Esophagus mucosa (tissue), 1 donor: Measurements from ENCODE around the gene SPIN2B. TPM values are rescaled to one million over a fixed set of nuclear protein-coding genes. Genes with fewer than 3 reads are reported as not detected.
A peak's percentile ranks its signal among the peaks of the same experiment; 100 is the strongest.
"Not testable (repeated sequence)": the region's sequence is repeated elsewhere in the genome, so short reads cannot be mapped to it uniquely, and the experiment has no call there.

Source experiments
- ATAC-seq: fragments of 200-7000 bp; cut with Tn5 transposase; one replicate; pipeline ENCODE4 v1.9.1; 2020
- total RNA-seq: library from RNA; stranded (reverse); gene quantifications from one replicate; pipeline ENCODE4 v1.2.4, GENCODE V29; 2023
- donor health status: DM: yes; HTN: yes; CAD: no.

Gene SPIN2B
- total RNA-seq = 4.0 TPM

GRCh38 chrX:57121162-57121755 is at the start of gene SPIN2B:
Gene SPIN2B (minus strand): TSS chrX:57121548.
- ATAC-seq = peak; percentile 93

DNA sequence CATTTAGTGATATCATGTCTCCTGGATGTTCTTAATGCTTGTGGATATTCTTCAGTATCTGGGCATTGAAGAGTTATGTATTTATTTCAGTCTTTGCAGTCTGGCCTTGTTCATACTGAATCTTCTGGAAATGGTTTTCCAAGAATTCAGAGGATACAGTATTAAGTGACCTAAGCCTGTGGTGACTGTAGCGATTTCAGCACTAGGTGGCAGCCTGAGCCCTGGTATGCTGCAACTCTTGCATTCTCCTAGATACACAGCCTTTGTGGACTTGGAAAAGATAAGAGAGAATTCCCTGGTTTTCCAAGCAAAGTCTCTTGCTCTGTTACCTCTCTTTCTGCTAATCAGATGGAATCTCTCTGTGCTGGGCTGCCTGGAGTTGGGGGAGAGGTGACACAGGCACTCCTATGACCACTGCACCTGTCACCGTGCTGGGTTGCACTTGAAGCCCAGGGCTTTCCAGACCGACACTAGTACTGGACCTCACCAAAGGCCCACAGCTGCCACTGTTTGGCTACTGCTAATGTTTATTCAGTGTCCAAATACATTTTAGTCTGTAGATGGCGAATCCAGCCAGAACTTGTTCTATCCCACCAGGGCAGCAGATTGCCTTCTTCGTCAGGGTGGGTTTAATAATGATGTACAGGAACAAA is 35.2 kb upstream of the SPIN2B start:
- peak; percentile 52 for ATAC-seq

DNA sequence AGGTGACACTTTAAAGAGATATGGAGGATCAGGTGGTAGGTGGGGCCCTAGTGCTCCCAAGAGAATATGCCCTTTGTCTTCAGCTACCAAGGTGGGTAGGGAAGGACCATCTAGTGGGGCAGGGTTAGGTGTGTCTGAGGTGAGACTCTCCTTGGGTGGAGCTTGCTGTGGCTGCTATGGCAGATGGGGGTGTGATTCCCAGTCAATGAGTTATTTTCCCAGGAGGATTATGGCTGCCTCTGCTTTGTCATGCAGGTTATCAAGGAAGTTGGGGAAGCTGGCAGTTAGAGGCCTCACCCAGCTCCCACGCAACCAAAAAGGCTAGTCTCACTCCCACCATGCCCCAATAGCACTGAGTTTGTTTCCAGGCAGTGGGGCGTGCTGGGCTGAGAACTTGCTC is 33.8 kb upstream of the SPIN2B start:
- no peak for ATAC-seq

DNA sequence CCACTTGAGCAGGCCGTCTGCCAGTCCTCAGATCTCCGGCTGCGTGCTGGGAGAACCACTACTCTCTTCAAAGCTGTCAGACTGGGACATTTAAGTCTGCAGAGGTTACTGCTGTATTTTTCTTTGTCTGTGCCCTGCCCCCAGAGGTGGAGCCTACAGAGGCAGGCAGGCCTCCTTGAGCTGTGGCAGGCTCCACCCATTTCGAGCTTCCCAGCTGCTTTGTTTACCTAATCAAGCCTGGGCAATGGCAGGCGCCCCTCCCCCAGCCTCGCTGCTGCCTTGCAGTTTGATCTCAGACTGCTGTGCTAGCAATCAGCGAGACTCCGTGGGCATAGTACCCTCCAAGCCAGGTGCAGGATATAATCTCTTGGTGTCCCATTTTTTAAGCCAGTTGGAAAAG is 30.9 kb upstream of the SPIN2B start:
- ATAC-seq = not testable (repeated sequence)

GRCh38 chrX:57138674-57139073 is 17.3 kb upstream of the SPIN2B start:
- no peak for ATAC-seq

DNA sequence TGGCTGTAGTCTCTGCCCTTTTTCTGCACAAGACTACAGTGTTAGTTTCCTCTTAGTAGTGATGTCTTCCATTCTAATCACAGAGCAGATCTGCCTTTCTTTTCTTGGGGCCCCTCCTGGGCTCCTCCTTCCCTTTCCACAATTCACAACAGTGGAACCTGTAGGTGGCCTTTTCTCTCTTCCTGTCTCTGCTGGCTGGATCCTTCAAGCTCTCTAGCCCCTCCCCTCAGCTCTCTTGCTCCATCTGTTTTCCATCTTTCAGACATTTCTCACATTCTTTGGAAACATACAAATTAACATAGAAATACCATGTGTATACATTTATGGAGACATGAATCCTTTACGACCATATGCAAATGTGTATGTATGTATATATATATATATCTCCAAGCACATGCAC is 16.2 kb upstream of the SPIN2B start:
- no peak for ATAC-seq

- ATAC-seq = not testable (repeated sequence)
Observed at GRCh38 chrX:57137073-57137472, 15.7 kb upstream of the SPIN2B start, which contains the start of gene SPIN2A. Gene SPIN2A (minus strand): TSS chrX:57137397. CDS start chrX:57136597, 800 bp downstream.

DNA sequence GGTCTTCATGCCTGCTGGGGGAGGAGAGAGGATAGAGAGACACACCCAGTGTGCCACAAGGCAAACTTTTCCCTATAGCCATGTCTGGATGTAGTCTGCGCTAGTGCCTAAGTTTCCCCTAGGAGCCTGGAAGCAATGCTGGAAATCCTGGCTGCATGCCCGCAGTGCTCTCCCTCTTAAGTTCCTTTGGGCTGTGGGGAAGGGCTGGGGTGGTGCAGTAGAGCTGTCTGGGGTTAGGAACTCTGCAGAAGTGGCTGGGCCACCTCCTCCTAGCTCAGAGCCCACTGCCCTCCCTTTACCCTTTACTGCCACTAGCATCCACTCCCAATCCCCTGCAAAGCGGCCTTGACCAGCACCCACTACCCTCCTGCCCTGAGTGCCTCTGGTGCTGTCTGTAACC is 15.2 kb upstream of the SPIN2B start:
- ATAC-seq = not testable (repeated sequence)

DNA sequence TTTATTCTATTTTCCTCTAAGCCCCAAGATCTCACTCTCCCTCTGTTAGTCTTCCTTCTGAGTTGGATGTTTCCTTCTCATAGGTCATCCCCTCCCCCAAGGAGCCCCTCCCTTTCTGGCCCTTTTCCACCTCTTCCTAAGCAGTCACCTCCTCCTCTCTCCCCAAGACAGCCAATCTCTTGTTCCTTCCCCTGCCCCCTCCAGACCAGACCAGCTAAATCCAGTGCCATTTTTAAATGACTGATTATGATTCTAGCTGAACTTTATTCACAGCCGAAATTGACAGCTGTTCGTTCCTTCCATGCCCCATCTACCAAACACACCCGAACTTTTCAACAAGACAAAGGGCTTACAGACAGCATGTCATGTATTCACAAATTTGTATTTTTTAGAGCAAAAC is 13.9 kb upstream of the SPIN2B start:
- ATAC-seq = no peak

GRCh38 chrX:57134702-57135101 is 13.4 kb upstream of the SPIN2B start:
- ATAC-seq = peak; percentile 42

- ATAC-seq = no peak
Observed at GRCh38 chrX:57133706-57134105, 12.4 kb upstream of the SPIN2B start.

DNA sequence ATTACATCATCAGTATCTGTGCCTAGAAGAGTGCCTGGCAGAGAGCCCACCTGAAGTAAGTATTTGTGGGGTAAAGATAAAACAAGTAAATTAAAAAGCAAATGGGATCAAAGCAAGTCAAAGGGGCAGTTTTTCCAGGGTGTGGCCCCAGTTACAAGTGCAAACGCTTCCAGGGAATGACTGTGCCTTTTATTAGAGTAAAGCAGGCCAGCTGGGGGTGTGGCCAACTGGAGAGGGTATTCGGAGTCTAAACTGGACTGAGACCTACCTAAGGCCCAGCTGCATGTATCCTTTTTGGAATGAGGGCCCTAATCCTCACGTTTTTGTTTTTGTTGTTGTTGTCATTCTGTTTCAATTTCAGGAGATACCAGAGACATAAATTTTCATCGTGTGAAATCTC is 11.9 kb upstream of the SPIN2B start:
- not testable (repeated sequence) for ATAC-seq

DNA sequence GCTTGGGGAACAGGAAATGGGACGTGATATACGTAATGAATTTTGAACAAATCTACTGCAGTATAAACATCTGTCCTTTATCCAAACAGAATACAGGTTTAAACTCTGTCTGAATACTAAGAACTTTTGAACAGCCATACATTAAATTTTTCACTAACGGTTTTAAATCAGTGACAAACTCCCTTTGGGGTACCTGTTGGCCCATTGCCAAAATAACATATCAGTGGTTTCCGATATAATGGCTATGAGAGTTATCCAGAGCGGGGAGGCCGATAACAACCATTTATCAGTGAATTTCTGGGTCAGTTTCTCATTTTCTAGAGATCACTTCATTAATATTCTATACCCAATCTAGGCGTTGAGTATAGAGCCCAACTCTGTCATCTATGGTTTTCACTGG is 10.7 kb upstream of the SPIN2B start:
- ATAC-seq = no peak

GRCh38 chrX:57121816-57122215 is 468 bp upstream of the SPIN2B start:
- ATAC-seq = no peak

DNA sequence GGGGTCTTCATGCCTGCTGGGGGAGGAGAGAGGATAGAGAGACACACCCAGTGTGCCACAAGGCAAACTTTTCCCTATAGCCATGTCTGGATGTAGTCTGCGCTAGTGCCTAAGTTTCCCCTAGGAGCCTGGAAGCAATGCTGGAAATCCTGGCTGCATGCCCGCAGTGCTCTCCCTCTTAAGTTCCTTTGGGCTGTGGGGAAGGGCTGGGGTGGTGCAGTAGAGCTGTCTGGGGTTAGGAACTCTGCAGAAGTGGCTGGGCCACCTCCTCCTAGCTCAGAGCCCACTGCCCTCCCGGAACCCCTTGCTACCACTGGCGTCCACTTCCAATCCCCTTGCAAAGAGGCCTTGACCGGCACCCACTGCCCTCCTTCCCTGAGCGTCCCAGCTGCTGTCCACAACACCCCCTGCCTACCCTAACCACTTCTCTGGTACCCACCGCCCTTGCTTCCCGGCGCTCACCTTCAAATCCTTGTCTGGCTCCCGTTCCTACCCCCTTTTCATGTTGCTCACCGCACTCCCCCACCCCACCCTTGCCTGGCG is 658 bp downstream of the SPIN2B start:
- peak; percentile 11 for ATAC-seq

DNA sequence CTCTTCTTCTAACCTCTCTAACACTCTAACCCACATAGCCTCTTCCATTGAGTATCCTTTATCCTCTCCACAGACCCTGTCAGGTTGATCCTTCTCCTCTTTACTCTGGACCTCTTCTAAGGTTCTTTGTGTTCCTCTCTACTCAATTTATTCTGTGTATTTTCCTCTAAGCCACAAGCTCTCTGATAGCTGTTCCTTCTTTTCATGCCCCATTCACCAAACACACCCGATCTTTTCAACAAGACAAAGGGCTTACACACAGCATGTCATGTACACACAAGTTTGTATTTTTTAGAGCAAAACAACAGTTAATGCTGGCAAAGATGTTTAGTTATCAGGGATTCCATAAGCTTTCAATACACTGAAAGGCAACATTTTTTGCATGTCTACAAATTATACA is 1.9 kb downstream of the SPIN2B start:
- no peak for ATAC-seq

DNA sequence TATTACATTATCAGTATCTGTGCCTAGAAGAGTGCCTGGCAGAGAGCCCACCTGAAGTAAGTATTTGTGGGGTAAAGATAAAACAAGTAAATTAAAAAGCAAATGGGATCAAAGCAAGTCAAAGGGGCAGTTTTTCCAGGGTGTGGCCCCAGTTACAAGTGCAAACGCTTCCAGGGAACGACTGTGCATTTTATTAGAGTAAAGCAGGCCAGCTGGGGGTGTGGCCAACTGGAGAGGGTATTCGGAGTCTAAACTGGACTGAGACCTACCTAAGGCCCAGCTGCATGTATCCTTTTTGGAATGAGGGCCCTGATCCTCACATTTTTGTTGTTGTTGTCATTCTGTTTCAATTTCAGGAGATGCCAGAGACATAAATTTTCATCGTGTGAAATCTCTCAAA is 3.8 kb downstream of the SPIN2B start:
- ATAC-seq = not testable (repeated sequence)

DNA sequence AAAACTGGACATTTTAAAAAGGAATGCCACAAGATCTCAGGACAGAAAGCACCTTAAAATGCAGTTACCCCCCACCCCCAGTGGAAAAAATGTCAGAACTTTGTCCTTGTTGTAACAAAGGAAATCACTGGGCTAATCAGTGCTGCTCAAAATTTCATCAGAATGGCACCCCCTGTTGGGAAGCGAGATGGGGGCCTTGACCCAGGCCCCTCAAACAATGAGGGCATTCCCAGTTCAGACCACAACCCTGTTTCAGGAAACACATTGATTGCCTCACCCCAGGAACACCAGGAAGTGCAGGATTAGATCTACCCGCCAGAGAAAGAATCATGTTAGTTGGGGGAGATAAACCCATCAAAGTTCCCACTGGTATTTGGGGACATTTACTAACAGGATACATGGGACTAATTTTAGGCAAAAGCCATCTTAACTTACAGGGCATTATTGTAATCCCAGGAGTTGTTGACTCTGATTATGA is 16.4 kb downstream of the SPIN2B start:
- no peak for ATAC-seq

DNA sequence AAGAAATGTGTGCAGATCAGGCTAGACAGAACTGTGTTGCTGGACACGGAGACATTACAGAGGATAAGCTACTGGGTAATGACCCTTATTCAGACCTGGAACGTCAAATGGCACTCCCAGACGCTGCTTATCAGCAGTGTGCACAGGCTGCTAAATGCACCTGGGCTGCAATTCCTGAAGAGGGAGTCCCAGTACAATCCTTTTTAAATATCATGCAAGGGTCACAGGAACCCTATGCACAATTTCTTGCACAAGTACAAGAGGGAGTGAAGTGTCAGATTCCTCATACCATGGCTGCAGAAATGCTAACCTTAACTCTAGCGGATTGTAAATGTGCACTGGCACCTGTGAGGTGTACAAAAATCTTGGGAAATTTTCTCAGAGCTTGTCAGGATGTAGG is 16.9 kb downstream of the SPIN2B start:
- ATAC-seq = no peak

GRCh38 chrX:57103489-57103888 is 17.9 kb downstream of the SPIN2B start:
- no peak for ATAC-seq

DNA sequence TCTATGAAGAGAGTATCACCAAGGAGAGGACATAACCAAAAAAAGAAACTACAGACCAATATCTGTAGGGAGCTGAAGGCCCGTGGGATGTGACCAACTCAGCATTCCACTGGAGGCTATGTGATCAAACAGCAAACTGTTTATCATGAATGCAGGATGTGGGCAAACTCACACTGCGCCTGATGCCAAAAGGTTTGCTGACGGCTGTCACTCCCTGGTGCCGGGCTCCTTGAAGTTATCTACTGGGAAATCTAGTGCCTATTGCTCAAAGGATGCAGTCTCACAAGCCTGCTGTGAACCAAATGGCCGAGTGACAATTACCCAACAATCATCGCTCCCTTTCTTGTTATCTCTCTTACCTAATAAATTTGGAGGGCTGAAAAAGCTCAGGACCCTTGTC is 18.4 kb downstream of the SPIN2B start:
- ATAC-seq = not testable (repeated sequence)

DNA sequence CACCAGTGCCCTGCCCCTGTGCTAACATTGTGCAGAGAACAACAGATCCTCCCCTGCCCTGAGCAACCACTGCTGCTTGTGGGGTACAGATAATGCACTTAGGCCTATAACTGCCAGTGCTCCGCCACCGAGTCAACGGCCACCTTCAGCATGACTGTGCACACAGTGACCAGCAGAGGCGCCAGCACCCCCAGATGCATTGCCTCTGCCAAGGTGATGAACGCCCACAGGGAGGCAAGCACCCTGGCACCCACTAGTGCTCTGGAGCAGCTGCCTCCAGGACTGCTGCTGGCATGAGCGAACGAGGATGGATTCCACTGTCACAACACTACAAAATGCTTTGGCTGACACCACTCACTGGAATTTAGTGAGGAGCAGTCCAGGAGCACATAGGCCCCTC is 38.2 kb downstream of the SPIN2B start:
- ATAC-seq = no peak

DNA sequence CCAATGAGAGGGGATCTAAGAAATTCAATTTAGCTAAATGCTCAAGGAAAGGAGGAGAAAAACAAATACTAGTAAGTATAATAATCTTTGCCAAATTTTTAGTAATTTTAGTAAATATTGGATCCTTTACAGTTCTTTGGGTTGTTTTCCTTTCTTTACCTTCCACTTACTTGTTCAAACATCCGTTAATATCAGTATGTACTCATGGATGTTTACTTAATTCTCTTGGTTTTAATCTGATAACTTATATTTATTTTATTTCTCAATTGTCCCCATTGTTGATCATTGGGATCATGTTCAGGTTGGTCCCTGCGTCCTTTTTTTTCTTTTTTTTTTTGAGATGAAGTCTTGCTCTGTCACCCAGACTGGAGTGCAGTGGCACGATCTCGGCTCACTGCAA is 46.9 kb downstream of the SPIN2B start:
- no peak for ATAC-seq
